Activated B cell treated with CpG ODN at 0.5 μM for 24 hours (primary cell): Measurements from ENCODE around the gene BAHCC1. TPM values are rescaled to one million over a fixed set of nuclear protein-coding genes. Genes with fewer than 3 reads are reported as not detected.

Experiments
- ATAC-seq: fragments of 200-7000 bp; cut with Tn5 transposase; one replicate; pipeline ENCODE4 v1.10.0; 2021; ENCODE audit warnings: low read depth, mild to moderate bottlenecking, moderate library complexity
- CTCF ChIA-PET: fragments of 350-600 bp; sonication (Branson Sonifier 250); formaldehyde crosslinking; loops from one replicate; lab custom pipeline; 2021; ENCODE audit warnings: antibody characterized with exemption; lab: Charles Lee
- POLR2A ChIA-PET: fragments of 350-600 bp; sonication (Branson Sonifier 250); formaldehyde crosslinking; loops from one replicate; lab custom pipeline; 2021; ENCODE audit warnings: antibody characterized with exemption; lab: Charles Lee
- DNase-seq: peaks from one replicate; pipeline ENCODE4 v3.0.0; 2022
- H3K27ac Mint-ChIP-seq: one replicate; pipeline ENCODE4 v1.8.0; 2020; ENCODE audit warnings: mixed read lengths
- H3K27me3 Mint-ChIP-seq: one replicate; pipeline ENCODE4 v1.8.0; 2021; ENCODE audit warnings: mixed read lengths
- H3K36me3 Mint-ChIP-seq: one replicate; pipeline ENCODE4 v1.8.0; 2021; ENCODE audit warnings: low read depth, mixed read lengths
- H3K4me1 Mint-ChIP-seq: one replicate; pipeline ENCODE4 v1.8.0; 2021; ENCODE audit warnings: mixed read lengths
- H3K4me3 Mint-ChIP-seq: one replicate; pipeline ENCODE4 v1.8.0; 2020; ENCODE audit warnings: mild to moderate bottlenecking, mixed read lengths
- H3K9me3 Mint-ChIP-seq: one replicate; pipeline ENCODE4 v1.8.0; 2020; ENCODE audit warnings: mixed read lengths
- CTCF ChIP-seq: fragments of 200-600 bp; IDR thresholded peaks from one replicate; pipeline ENCODE4 v1.8.0; 2022; ENCODE audit warnings: antibody characterized with exemption, mild to moderate bottlenecking
- intact Hi-C: fragments of 100-400 bp; cut with micrococcal nuclease; formaldehyde crosslinking; loops from one replicate; pipeline ENCODE4 v1.15.1; 2024
- total RNA-seq: library from RNA; stranded (reverse); gene quantifications from 2 replicates; pipeline ENCODE4 v1.2.3, GENCODE V29; 2022

Gene BAHCC1
- total RNA-seq, 1 donor from 2014 or later, result 0.13 TPM

- ATAC-seq (peak; percentile 18), DNase-seq (no peak)
- Mint-ChIP-seq H3K4me3 (no peak overlapping the region), H3K27me3 (peaks cover 26% of the 10 kb centered on the region), H3K36me3 (no peaks in the 10 kb centered on the region), H3K9me3 (no peaks in the 10 kb centered on the region), H3K27ac (no peak overlapping the region), H3K4me1 (peaks cover 21% of the 10 kb centered on the region)
- TF ChIP-seq CTCF, result no peak
- CTCF ChIA-PET, result interaction anchor here (1.3 kb wide), 1 partner anchor 110 kb away, joined by 4 read pairs; no protein-coding TSS in a partner anchor
- POLR2A ChIA-PET, result no interaction called here
- intact Hi-C loops, result no loop called here
Observed at GRCh38 chr17:81401723-81402529, 6.7 kb downstream of the BAHCC1 start.

- ChIA-PET CTCF (interaction anchor here (1.3 kb wide), 1 partner anchor 111 kb away, joined by 4 read pairs; no protein-coding TSS in a partner anchor), POLR2A (no interaction called here)
- H3K27me3 Mint-ChIP-seq, result peaks cover 30% of the 10 kb centered on the region
- no peak overlapping the region for H3K27ac Mint-ChIP-seq
- ATAC-seq (no peak), DNase-seq (no peak)
- no peaks in the 10 kb centered on the region for H3K36me3 Mint-ChIP-seq
- no peak for TF ChIP-seq CTCF
- no peak overlapping the region for H3K4me3 Mint-ChIP-seq
- H3K9me3 Mint-ChIP-seq, result no peaks in the 10 kb centered on the region
- peaks cover 19% of the 10 kb centered on the region for H3K4me1 Mint-ChIP-seq
- intact Hi-C loops, result no loop called here
Observed at GRCh38 chr17:81402530-81402941, 7.3 kb downstream of the BAHCC1 start.

GRCh38 chr17:81402981-81403467 is 7.8 kb downstream of the BAHCC1 start:
- no peak for DNase-seq
- ChIA-PET POLR2A (no interaction called here), CTCF (no interaction called here)
- Mint-ChIP-seq H3K27me3 (peaks cover 30% of the 10 kb centered on the region), H3K27ac (no peak overlapping the region), H3K9me3 (no peaks in the 10 kb centered on the region), H3K4me1 (peaks cover 15% of the 10 kb centered on the region), H3K36me3 (no peaks in the 10 kb centered on the region), H3K4me3 (no peak overlapping the region)
- ATAC-seq, result no peak
- no peak for TF ChIP-seq CTCF
- intact Hi-C loops, result no loop called here

GRCh38 chr17:81403671-81404534 is 8.6 kb downstream of the BAHCC1 start:
- ChIA-PET CTCF (no interaction called here), POLR2A (no interaction called here)
- Mint-ChIP-seq H3K27ac (no peak overlapping the region), H3K4me1 (peaks cover 10% of the 10 kb centered on the region), H3K9me3 (no peaks in the 10 kb centered on the region), H3K36me3 (no peaks in the 10 kb centered on the region), H3K27me3 (peaks cover 33% of the 10 kb centered on the region), H3K4me3 (no peak overlapping the region)
- ATAC-seq (no peak), DNase-seq (no peak)
- no peak for TF ChIP-seq CTCF
- intact Hi-C loops, result no loop called here
